HepG2 (cell line): Measurements from ENCODE around the gene TOMM6. TPM values are rescaled to one million over a fixed set of nuclear protein-coding genes. Genes with fewer than 3 reads are reported as not detected.

Source experiments
- ATAC-seq: fragments of 200-7000 bp; cut with Tn5 transposase; 3 replicates; pipeline ENCODE4 v1.9.1; 2020; ENCODE audit warnings: mild to moderate bottlenecking, moderate library complexity
- BruUV-seq: library from RNA; stranded (reverse); fragments of 400-500 nt; replicated peaks from 2 replicates; lab custom pipeline; 2021; lab: Mats Ljungman, UMichigan
- CTCF ChIA-PET: fragments of 300-600 bp; formaldehyde crosslinking; extraction: SDS; loops from one replicate; lab custom pipeline; 2021; ENCODE audit warnings: low total read pairs, inconsistent platforms, low intra/inter-chr PET ratio; lab: Yijun Ruan, JAX
- POLR2A ChIA-PET: fragments of 350-600 bp; sonication (Branson Sonifier 250); formaldehyde crosslinking; loops from one replicate; lab custom pipeline; 2020; ENCODE audit warnings: antibody characterized with exemption, inconsistent platforms; lab: Yijun Ruan, JAX
- DNase-seq: peaks from one replicate; pipeline ENCODE4 v3.0.0-alpha.2; 2015; ENCODE audit warnings: low spot score
- FAIRE-seq: peaks from 3 replicates; lab custom pipeline; 2011; peaks lifted over from hg19 to GRCh38; lab: Jason Lieb, UNC
- H2AFZ ChIP-seq: one replicate; pipeline ENCODE4 v1.6.1; 2011; ENCODE audit warnings: low read length, inconsistent platforms
- H3K27ac ChIP-seq: fragments of 300-600 bp; 3 replicates; pipeline ENCODE4 v1.8.0; 2011; ENCODE audit warnings: mixed run types, mild to moderate bottlenecking, mixed read lengths, low read length, inconsistent platforms; ENCODE audit not compliant: insufficient read depth; ENCODE audit errors: extremely low read length
- H3K27me3 ChIP-seq, 2 experiments: fragments of 200-600 bp in 1 of 2; 2 replicates in 1 of 2; 3 replicates in 1 of 2; pipeline versions ENCODE4 v1.6.0 to v1.8.0; 2011; ENCODE audit warnings: low read length in 2 of 2, mild to moderate bottlenecking in 2 of 2, moderate library complexity in 2 of 2, inconsistent platforms in 1 of 2; ENCODE audit not compliant: insufficient read depth in 2 of 2, control insufficient read depth in 1 of 2
- H3K36me3 ChIP-seq, 2 experiments: fragments of 200-600 bp in 1 of 2; replicated peaks in 1 of 2; 2 replicates in 1 of 2; 3 replicates in 1 of 2; pipeline versions ENCODE4 v1.5.1 to v1.8.0; 2011; ENCODE audit warnings: low read length in 2 of 2, inconsistent platforms in 1 of 2; ENCODE audit not compliant: insufficient read depth in 2 of 2, control insufficient read depth in 1 of 2
- H3K4me1 ChIP-seq: 2 replicates; pipeline ENCODE4 v1.5.1; 2012; ENCODE audit warnings: low read length, inconsistent platforms; ENCODE audit not compliant: insufficient read depth
- H3K4me2 ChIP-seq: 2 replicates; pipeline ENCODE4 v1.6.0; 2011; ENCODE audit warnings: low read depth, low read length, inconsistent platforms
- H3K4me3 ChIP-seq, 3 experiments: fragments of 200-600 bp in 1 of 3; sonication (generic), shearing (Covaris generic) in 1 of 3; replicated peaks in 1 of 3; 2 replicates each; pipeline ENCODE4 v1.5.1; 2011 to 2016; ENCODE audit warnings: low read length in 3 of 3, inconsistent platforms in 2 of 3, low read depth in 2 of 3, mild to moderate bottlenecking in 2 of 3, control low read depth in 1 of 3, mixed read lengths in 1 of 3; ENCODE audit not compliant: insufficient read depth in 1 of 3
- H3K79me2 ChIP-seq: one replicate; pipeline ENCODE4 v1.6.1; 2011; ENCODE audit warnings: low read length, inconsistent platforms; ENCODE audit not compliant: insufficient read depth
- H3K9ac ChIP-seq: 2 replicates; pipeline ENCODE4 v1.6.0; 2011; ENCODE audit warnings: mild to moderate bottlenecking, low read depth, low read length, inconsistent platforms; ENCODE audit not compliant: insufficient read depth
- H3K9me3 ChIP-seq: 2 replicates; pipeline ENCODE4 v1.5.1; 2012; ENCODE audit warnings: mild to moderate bottlenecking, low read length
- H4K20me1 ChIP-seq: 2 replicates; pipeline ENCODE4 v1.6.0; 2011; ENCODE audit warnings: inconsistent platforms, mild to moderate bottlenecking, low read length, moderate library complexity; ENCODE audit not compliant: insufficient read depth
- NR2F6 ChIP-seq, 2 experiments: IDR thresholded peaks; 2 replicates each; pipeline ENCODE4 v1.6.1; 2016; ENCODE audit warnings: antibody characterized with exemption in 1 of 2, mild to moderate bottlenecking in 1 of 2
- PAX8 ChIP-seq: sonication (generic); formaldehyde crosslinking; IDR thresholded peaks from 2 replicates; pipeline ENCODE4 v1.8.0; 2022; ENCODE audit warnings: mild to moderate bottlenecking, missing genetic modification reagents, borderline replicate concordance
- RELA ChIP-seq: sonication (generic); formaldehyde crosslinking; IDR thresholded peaks from 2 replicates; pipeline ENCODE4 v1.4.0; 2020; ENCODE audit warnings: missing genetic modification reagents
- RFX5 ChIP-seq: IDR thresholded peaks from 2 replicates; pipeline ENCODE4 v1.6.1; 2011; ENCODE audit warnings: low read depth, low read length, improper control_type of control experiment
- SALL2 ChIP-seq: sonication (generic); formaldehyde crosslinking; IDR thresholded peaks from 2 replicates; pipeline ENCODE4 v1.8.1; 2023; ENCODE audit warnings: mild to moderate bottlenecking, missing genetic modification reagents, inconsistent platforms
- TAF1 ChIP-seq: sonication (generic); formaldehyde crosslinking; IDR thresholded peaks from 2 replicates; pipeline ENCODE4 v1.4.0; 2020; ENCODE audit warnings: missing genetic modification reagents
- TIGD3 ChIP-seq: sonication (generic); formaldehyde crosslinking; IDR thresholded peaks from 2 replicates; pipeline ENCODE4 v1.5.1; 2020; ENCODE audit warnings: mild to moderate bottlenecking, missing genetic modification reagents, borderline replicate concordance
- ZBTB20 ChIP-seq: sonication (generic); formaldehyde crosslinking; IDR thresholded peaks from 2 replicates; pipeline ENCODE4 v1.8.1; 2023; ENCODE audit warnings: missing genetic modification reagents, low read depth, mild to moderate bottlenecking, borderline replicate concordance
- ZNF414 ChIP-seq: sonication (generic); formaldehyde crosslinking; IDR thresholded peaks from 2 replicates; pipeline ENCODE4 v1.5.0; 2020; ENCODE audit warnings: missing genetic modification reagents
- ZNF430 ChIP-seq: sonication (generic); formaldehyde crosslinking; IDR thresholded peaks from 2 replicates; pipeline ENCODE4 v1.9.0; 2021; ENCODE audit warnings: mild to moderate bottlenecking, missing genetic modification reagents
- ZNF431 ChIP-seq: sonication (generic); formaldehyde crosslinking; IDR thresholded peaks from 2 replicates; pipeline ENCODE4 v1.9.0; 2022; ENCODE audit warnings: missing genetic modification reagents, low read depth, mild to moderate bottlenecking, borderline replicate concordance
- ZNF615 ChIP-seq: sonication (generic); formaldehyde crosslinking; IDR thresholded peaks from 2 replicates; pipeline ENCODE4 v1.5.0; 2020; ENCODE audit warnings: mild to moderate bottlenecking, missing genetic modification reagents, borderline replicate concordance
- ZSCAN9 ChIP-seq: IDR thresholded peaks from 2 replicates; pipeline ENCODE4 v1.6.1; 2016; ENCODE audit warnings: borderline replicate concordance
- WGBS: methylation state at CpG from one replicate; pipeline ENCODE4 v1.1.6; 2017; ENCODE audit warnings: low lambda C conversion rate; 5-methylcytosine and 5-hydroxymethylcytosine counted together
- in situ Hi-C: cut with HindIII; loops from 2 replicates; pipeline ENCODE4 v1.10.0; 2017; ENCODE audit warnings: low pct_unique_long_range_greater_than_20kb; ENCODE audit not compliant: extremely low pct_ligation_motif_present
- intact Hi-C: fragments of 100-400 bp; cut with micrococcal nuclease; formaldehyde crosslinking; loops from one replicate; pipeline ENCODE4 v1.10.0; 2022; ENCODE audit not compliant: unreplicated experiment
- polyA plus RNA-seq, 8 experiments: library from polyadenylated mRNA; depleted of rRNA in 3 of 8; stranded (reverse) in 7 of 8; unstranded in 1 of 8; fragments of >200 nt; fragmentation: Illumina TruSeq in 4 of 8; extraction: Trizol in 4 of 8; gene quantifications; 2 replicates each; pipeline versions ENCODE4 v1.2.1 to v1.2.3, GENCODE V29; 2011 to 2016; ENCODE audit warnings: low read depth in 4 of 8, missing spikeins in 1 of 8, mixed read lengths in 1 of 8; ENCODE audit not compliant: insufficient read depth in 1 of 8
- total RNA-seq, 5 experiments: library from RNA; depleted of rRNA; stranded (reverse); fragments of >200 nt; fragmentation: Illumina TruSeq; extraction: Trizol; gene quantifications; 2 replicates each; pipeline ENCODE4 v1.2.3, GENCODE V29; 2016; ENCODE audit warnings: low read depth in 1 of 5

TOMM6 gene
- total and polyA plus RNA-seq, 2 of the 13 experiments (the other 11 are each of a cell fraction or from before 2014, with no cell fraction given) = 320 to 321 TPM

- no peak for TF ChIP-seq ZNF615 (CRISPR knock-in tag)
- TF ChIP-seq SALL2 = no peak
- no peak for TF ChIP-seq NR2F6 (IDR thresholded peaks at IDR 0.05)
- TF ChIP-seq NR2F6 (CRISPR knock-in tag; IDR thresholded peaks at IDR 0.05) = no peak
- TF ChIP-seq PAX8 (CRISPR knock-in tag) = no peak
- TF ChIP-seq ZNF431 (CRISPR knock-in tag) = no peak
Observed at GRCh38 chr6:41796474-41796873, 9.0 kb downstream of the TOMM6 start (continued).

GRCh38 chr6:41798901-41799558, 11.5 kb downstream of the TOMM6 start:
- no peak for TF ChIP-seq TAF1 (CRISPR knock-in tag)
- Histone ChIP-seq H4K20me1 (no peaks in the 10 kb centered on the region), H3K27me3 (no peaks in the 10 kb centered on the region), H3K9ac (no peak overlapping the region), H3K9me3 (no peaks in the 10 kb centered on the region), H3K79me2 (no peaks in the 10 kb centered on the region), H3K4me2 (no peak overlapping the region), H2AFZ (no peak overlapping the region), H3K36me3 (peaks cover 16 to 18% of the 10 kb centered on the region in 2 experiments; a peak in 4 of 5 replicates), H3K4me3 (no peak overlapping the region), H3K4me1 (no peaks in the 10 kb centered on the region), H3K27ac (no peak overlapping the region)
- BruUV-seq = no TSS peak
- DNase-seq (no peak), FAIRE-seq (no peak), ATAC-seq (no peak)
- in situ Hi-C loops = loop anchor here (25.0 kb wide), 1 partner anchor 413 kb away; the partner anchor contains the start of gene MRPS10
- CTCF ChIA-PET = no interaction called here
- WGBS = 93% methylated on average over 7 of the region's 7 CpGs
- intact Hi-C loops = no loop called here
- POLR2A ChIA-PET = no interaction called here

- CTCF ChIA-PET = no interaction called here
- no peak for TF ChIP-seq ZBTB20 (CRISPR knock-in tag)
- TF ChIP-seq TIGD3 = no peak
- TF ChIP-seq RFX5 = no peak
- no peak for TF ChIP-seq ZNF414 (CRISPR knock-in tag)
- TF ChIP-seq ZSCAN9 (CRISPR knock-in tag) = no peak
- TF ChIP-seq RELA (CRISPR knock-in tag) = no peak
- no peak for TF ChIP-seq ZNF430 (CRISPR knock-in tag)
Observed at GRCh38 chr6:41799559-41799911, 12.0 kb downstream of the TOMM6 start.

More at GRCh38 chr6:41799559-41799911, 12.0 kb downstream of the TOMM6 start:
- 83% methylated on average over 2 of the region's 2 CpGs for WGBS
- H3K4me3 ChIP-seq = no peak overlapping the region
- ATAC-seq (no peak), DNase-seq (no peak), FAIRE-seq (no peak)
- POLR2A ChIA-PET = no interaction called here
- H2AFZ ChIP-seq = no peak overlapping the region
- no TSS peak for BruUV-seq
- no peak overlapping the region for H3K4me2 ChIP-seq
- intact Hi-C loops (no loop called here), in situ Hi-C loops (loop anchor here (25.0 kb wide), 1 partner anchor 413 kb away; the partner anchor contains the start of gene MRPS10)
- no peaks in the 10 kb centered on the region for H3K27me3 ChIP-seq
- H3K4me1 ChIP-seq = no peaks in the 10 kb centered on the region
- no peak overlapping the region for H3K27ac ChIP-seq
- H3K36me3 ChIP-seq = peaks cover 17 to 19% of the 10 kb centered on the region in 2 experiments; a peak in 4 of 5 replicates
- H3K9me3 ChIP-seq = no peaks in the 10 kb centered on the region
- H3K9ac ChIP-seq = no peak overlapping the region
- no peaks in the 10 kb centered on the region for H4K20me1 ChIP-seq
- no peaks in the 10 kb centered on the region for H3K79me2 ChIP-seq
